Omental fat pad (tissue), 4 donors: ENCODE results near the gene GABRR1. TPM values are rescaled to one million over a fixed set of nuclear protein-coding genes. Genes with fewer than 3 reads are reported as not detected.

Experiments used
- ATAC-seq: fragments of 150-250 bp; one replicate; pipeline ENCODE4 v1.9.1; 2016; ENCODE audit warnings: mild to moderate bottlenecking, moderate library complexity; ENCODE audit not compliant: low FRiP score
- DNase-seq: peaks from one replicate; pipeline ENCODE4 v3.0.0-alpha.2; 2019; ENCODE audit warnings: low spot score
- total RNA-seq, 4 donors: library from RNA; depleted of rRNA; stranded (reverse); fragments of >200 nt; gene quantifications; one replicate each; pipeline ENCODE4 v1.1.0, GENCODE V29; 2016
- TF ChIP-seq, protein P1 (sequence below), 3 donors: fragments of 450-650 bp; IDR thresholded peaks; one replicate each; pipeline ENCODE4 v1.5.1; 2016 to 2017; ENCODE audit warnings: antibody characterized with exemption in 3 of 3, mild to moderate bottlenecking in 3 of 3, moderate library complexity in 2 of 3

GABRR1 gene
- total RNA-seq, 4 donors from 2014 or later = not detected

DNA sequence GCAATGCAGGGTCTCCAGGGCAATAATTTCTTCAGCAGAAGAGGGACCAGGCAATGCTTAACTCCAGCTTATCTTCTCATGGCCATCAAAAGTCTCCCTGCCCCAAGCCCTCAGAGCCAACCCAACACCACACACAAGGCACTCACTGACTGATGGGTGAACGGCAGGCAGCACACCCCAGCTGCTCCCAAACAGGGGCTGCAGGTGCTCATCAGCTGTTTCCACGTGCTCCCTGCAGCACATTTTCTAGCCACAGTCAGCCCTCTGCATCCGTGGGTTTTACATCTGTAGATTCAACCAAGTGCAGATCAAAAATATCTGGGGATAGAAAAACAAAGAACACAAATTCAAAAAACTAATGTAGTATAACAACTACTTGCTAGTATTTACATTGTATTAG, 4.0 kb upstream of the GABRR1 start:
- no peak for DNase-seq
- no peak for ATAC-seq
- TF ChIP-seq, protein P1, sequence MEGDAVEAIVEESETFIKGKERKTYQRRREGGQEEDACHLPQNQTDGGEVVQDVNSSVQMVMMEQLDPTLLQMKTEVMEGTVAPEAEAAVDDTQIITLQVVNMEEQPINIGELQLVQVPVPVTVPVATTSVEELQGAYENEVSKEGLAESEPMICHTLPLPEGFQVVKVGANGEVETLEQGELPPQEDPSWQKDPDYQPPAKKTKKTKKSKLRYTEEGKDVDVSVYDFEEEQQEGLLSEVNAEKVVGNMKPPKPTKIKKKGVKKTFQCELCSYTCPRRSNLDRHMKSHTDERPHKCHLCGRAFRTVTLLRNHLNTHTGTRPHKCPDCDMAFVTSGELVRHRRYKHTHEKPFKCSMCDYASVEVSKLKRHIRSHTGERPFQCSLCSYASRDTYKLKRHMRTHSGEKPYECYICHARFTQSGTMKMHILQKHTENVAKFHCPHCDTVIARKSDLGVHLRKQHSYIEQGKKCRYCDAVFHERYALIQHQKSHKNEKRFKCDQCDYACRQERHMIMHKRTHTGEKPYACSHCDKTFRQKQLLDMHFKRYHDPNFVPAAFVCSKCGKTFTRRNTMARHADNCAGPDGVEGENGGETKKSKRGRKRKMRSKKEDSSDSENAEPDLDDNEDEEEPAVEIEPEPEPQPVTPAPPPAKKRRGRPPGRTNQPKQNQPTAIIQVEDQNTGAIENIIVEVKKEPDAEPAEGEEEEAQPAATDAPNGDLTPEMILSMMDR (IDR thresholded peaks at IDR 0.05) = no peak

DNA sequence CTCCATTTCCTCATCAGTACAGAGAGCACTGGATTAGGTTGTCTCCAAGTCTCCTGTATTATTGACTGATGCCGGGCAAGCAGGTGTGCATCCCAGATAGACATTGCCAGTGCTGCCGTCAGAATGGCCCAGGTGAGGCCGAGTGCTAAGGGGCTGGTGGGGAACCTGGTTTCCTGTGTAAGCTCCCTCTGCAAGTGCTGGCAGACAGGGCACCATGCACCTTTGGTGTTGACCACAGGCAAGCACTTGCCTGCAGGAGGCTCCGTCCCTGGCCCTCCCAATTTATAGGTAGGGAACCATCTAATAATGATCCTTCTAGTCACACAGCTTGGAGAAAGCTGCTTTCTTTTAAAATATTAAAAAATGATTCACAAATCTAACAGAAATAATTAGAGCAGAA, 747 bp downstream of the GABRR1 start:
- TF ChIP-seq, protein P1 (IDR thresholded peaks at IDR 0.05) = no peak
- DNase-seq (no peak), ATAC-seq (no peak)

DNA sequence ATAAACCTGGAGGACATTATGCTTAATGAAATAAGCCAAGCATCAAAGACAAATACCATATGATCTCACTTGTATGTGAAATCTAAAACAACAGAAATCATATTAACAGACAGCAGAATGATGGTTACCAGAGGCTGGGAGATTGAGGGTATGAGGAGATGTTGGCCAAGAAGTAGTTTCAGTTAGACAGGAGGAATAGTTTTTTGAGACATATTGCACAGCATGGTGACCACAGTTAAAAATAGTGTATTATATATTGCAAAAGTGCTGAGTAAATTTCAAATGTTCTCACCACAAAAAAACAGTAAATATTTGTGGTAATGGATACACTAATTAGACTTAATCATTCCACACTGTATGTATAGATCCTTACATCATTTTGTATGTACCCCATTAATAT, 1.8 kb downstream of the GABRR1 start:
- TF ChIP-seq, protein P1 (IDR thresholded peaks at IDR 0.05) = no peak
- DNase-seq (no peak), ATAC-seq (no peak)

DNA sequence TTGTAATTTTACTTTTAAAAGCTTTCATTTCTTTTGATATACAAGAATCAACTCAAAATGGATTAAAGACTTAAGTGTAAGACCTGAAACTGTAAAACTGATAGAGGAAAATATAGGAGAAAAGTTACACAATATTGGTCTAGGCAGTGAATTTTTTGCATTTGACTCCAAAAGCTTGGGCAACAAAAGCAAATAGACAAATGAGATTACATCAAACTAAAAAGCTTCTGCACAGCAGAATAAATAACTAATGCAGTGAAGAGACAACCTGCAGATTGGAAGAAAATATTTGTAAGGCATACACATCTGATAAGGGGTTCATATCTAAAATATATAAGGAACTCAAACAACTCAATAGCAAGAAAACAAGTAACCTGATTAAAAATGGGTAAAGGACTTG, 3.0 kb downstream of the GABRR1 start:
- ATAC-seq = no peak
- TF ChIP-seq, protein P1 (IDR thresholded peaks at IDR 0.05) = no peak
- no peak for DNase-seq

DNA sequence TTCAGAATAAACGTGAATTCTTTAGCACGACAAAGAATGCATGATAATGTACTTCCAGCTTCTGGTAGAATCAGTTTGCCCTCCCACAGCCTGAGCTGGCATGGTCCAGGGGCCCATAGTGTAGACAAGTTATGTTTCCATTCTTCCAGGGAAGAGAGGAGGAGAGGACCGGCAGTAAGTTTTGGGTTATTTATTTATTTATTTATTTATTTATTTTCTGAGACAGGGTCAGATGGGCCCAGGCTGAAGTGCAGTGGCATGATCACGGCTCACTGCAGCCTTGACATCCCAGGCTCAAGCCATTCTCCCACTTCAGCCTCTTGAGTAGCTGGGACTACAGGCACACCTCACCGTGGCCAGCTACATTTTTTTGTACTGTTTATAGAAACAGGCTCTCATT, 4.7 kb downstream of the GABRR1 start:
- TF ChIP-seq, protein P1 (IDR thresholded peaks at IDR 0.05) = no peak
- DNase-seq (no peak), ATAC-seq (no peak)

DNA sequence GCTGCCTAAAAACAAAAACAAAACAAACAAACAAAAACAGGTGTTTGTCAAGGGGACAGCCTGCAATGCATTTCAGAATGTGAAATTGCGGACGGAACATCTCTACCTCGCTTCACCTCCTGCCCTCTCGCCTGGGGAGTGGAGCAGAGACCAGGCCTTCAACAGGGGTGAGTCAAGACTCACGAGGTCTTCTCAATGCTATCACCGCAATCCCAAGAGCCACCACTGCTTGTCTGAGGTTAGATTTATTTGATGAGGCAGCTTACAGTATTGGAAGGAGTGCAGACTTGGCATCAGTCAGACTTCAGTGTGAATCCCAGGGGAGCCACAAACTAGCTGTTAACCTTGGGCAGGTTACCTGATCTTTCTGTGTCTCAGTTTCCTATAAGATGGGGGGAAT, 7.7 kb downstream of the GABRR1 start:
- DNase-seq (no peak), ATAC-seq (no peak)
- TF ChIP-seq, protein P1 (IDR thresholded peaks at IDR 0.05) = no peak

DNA sequence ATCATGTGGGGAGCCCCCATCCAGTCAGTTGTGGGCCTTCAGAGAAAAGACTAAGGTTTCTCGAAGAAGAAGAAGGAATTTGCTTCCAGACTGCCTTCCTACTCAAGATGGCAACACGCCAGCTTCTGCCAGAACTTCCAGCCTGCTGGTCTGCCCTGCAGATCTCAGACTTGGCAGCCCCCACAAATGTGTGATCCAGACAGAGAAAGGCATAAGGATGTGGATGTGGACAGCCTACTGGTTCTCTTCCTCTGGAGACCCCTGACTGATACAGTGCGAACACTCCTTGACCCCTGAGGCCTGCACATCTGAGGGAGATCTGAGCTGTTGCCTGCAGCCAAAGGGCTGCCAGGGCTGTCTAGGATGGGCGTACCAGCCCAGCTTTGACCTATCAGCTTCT, 8.6 kb downstream of the GABRR1 start:
- no peak for ATAC-seq
- no peak for DNase-seq
- TF ChIP-seq, protein P1 (IDR thresholded peaks at IDR 0.05) = no peak
